Right lobe of liver (tissue), 4 donors: ENCODE results near the gene IRX4.

Experiments used
- CTCF ChIP-seq, 4 donors: fragments of 200-600 bp in 3 of 4; fragments of 450-650 bp in 1 of 4; IDR thresholded peaks; one replicate each; pipeline versions ENCODE4 v1.5.1 to v1.8.0; 2016 to 2022; ENCODE audit warnings: antibody characterized with exemption in 4 of 4, mild to moderate bottlenecking in 2 of 4
- POLR2A ChIP-seq: fragments of 450-650 bp; IDR thresholded peaks from one replicate; pipeline ENCODE4 v1.6.1; 2017; ENCODE audit warnings: antibody characterized with exemption, mild to moderate bottlenecking
- donor health status: DM: no; HTN: no; CAD: no.
- donor health status: DM: no; HTN: no; CAD: no.
- donor health status: DM: no; HTN: yes; CAD: no.

- no peak for TF ChIP-seq CTCF (IDR thresholded peaks at IDR 0.05)
- no peak for TF ChIP-seq POLR2A
Measured at GRCh38 chr5:1858436-1858835, 24.3 kb downstream of the IRX4 start.
